NCI-H526 treated with DMSO at 0.1 percent for 48 hours (cell line): ENCODE data around the gene NTRK2.

Source experiments
- DNase-seq: peaks from one replicate; lab custom pipeline; 2025; lab: John Stamatoyannopoulos, UW

The NTRK2 gene

GRCh38 chr9:84974855-84975254 lies 305.3 kb downstream of the NTRK2 start:
- no peak for DNase-seq

- DNase-seq = no peak
These were observed 306.4 kb downstream of the NTRK2 start for GRCh38 chr9:84975926-84976325.

DNA sequence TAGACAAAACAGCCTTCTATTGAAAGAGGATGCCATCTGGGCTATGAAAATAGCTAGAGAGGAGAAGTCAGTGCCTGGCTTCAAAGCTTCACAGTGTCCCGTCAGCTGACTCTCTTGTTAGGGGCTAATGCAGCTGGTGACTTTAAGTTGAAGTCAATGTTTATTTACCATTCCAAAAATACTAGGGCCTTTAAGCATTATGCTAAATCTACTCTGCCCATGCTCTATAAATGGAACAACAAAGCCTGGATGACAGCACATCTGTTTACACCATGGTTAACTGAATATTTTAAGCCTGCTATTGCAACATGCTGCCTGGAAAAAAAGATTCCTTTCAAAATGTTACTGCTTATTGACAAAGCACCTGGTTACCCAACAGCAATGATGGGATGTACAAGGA lies 309.1 kb downstream of the NTRK2 start:
- no peak for DNase-seq

DNA sequence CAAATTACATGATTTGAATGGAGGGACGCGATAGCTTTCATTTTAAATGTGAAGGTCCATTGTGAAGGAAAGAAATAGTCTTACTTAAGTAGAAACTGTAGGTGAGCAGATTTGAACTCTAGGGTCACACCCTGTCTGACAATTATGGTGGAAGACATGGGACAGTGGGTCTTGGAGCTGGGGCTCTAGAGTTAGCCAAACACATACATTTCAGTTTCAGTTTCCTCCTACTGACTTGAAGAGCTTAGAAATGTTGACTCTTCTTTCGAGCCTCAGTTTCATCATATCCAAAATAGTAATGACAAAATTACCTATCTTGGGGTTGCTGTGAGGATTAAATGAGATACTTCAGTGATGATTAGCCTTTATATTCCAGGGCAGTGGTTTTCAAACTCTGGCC lies 314.2 kb downstream of the NTRK2 start:
- no peak for DNase-seq

DNA sequence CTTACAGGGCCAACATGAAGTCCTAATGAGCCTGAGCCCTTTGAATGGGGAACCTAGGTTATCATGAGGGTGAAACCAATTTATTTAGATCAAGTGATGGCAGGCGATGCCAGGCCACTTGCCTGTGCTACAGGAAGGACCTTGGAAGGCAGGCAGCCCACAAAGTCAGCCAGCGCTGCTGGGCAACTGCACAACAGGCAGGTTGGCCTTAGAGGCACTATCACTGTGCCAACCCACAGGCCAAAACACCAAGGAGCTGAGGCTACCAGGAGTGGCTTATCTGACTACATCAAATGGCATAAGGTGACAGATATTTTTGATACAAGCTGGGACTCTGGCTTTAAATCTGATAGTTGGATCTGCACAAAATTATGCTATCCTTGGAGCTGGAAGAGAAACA lies 319.1 kb downstream of the NTRK2 start:
- no peak for DNase-seq

- DNase-seq = no peak
These were observed 320.9 kb downstream of the NTRK2 start for GRCh38 chr9:84990416-84990815.

DNA sequence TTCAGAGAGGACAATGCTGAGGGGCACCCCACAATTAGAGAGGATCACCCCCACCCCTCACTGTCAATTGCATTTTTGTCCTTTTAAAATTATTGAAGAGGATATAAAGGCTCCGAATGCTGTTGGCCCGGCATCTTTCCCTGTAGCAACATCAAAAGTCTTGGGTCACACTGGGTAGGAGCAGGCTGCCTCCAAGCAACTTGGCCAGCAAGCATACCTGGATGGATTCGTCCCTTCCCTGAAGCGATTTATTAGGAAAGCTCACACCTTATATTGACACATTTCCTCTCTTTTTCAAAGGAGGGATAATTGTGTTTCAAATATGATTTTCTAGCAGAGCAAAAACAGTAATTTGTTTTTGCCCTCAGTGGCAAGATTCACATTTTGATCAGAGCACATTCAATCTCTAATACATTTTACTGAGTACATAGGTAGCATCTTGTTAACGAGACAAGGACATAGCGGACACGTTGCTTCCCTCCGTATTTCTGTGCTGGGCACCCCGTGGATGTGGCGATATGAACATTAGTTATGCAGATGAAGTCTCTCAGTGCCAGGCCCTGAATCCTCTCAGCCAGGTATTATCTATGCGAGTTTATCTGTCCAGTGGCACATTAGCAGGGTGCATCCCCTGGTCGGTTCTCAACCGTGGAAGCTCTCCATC lies 321.5 kb downstream of the NTRK2 start:
- DNase-seq = no peak

- DNase-seq = no peak
These were observed 322.0 kb downstream of the NTRK2 start for GRCh38 chr9:84991514-84991870.

GRCh38 chr9:84992381-84992780 lies 322.9 kb downstream of the NTRK2 start:
- no peak for DNase-seq

GRCh38 chr9:84993105-84993504 lies 323.6 kb downstream of the NTRK2 start:
- DNase-seq = no peak

DNA sequence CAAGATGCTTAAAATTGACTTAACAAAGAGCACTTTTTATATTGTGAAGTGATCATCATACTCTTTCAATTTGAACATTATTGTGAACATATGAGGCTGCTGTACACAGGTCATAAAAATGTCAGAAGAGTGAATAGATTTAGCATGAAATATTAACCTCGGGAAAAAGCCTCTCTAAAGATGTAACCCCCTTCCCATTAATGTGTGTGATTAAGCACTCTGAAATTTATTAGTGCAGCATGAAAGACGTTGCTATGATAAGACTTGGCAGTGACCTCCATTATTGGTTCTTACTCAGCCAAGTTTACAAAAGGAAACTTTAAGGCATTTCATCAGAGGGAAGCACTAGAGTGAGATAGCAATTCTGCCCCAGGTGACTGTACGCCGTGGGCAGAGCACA lies 326.5 kb downstream of the NTRK2 start:
- no peak for DNase-seq

DNA sequence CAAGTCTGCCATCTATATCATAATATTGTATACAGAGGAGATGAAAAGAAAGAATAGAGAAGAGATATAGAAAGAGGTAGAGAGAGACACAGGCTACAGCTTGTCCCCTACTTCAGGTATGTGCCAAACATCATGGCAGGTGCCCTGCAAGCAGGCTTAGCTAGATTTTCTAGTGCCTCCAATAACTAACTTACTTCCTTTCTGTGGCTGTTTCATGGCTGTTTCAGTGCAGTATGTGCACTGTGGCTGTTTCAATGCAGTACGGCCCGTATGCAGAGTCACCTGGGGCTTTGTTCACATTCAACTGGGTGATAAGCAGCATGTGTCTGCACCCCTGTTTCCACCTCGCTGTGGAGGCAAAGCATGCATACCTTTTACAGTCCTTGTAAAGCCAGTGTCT lies 327.2 kb downstream of the NTRK2 start:
- no peak for DNase-seq

- no peak for DNase-seq
These were observed 327.9 kb downstream of the NTRK2 start for GRCh38 chr9:84997472-84997871.

DNA sequence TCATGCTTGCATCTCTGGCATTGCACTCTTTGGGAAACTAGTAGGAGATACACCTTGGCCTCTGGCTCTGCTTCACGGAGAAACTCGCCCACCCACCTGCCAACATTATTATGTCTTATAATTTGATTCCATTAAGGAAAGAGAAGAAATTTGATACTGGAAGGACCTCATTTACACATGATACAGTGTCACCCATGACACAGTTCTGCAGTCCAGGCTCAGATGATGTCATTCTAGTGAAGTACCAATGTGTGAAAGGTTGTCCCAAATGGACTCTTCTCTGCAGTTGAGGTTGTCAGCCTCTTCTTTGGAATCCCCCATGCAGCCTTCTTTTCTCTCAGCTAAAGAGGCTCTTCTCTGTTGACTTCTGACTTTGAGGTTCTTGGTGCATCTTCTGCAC lies 329.1 kb downstream of the NTRK2 start:
- DNase-seq = no peak

DNA sequence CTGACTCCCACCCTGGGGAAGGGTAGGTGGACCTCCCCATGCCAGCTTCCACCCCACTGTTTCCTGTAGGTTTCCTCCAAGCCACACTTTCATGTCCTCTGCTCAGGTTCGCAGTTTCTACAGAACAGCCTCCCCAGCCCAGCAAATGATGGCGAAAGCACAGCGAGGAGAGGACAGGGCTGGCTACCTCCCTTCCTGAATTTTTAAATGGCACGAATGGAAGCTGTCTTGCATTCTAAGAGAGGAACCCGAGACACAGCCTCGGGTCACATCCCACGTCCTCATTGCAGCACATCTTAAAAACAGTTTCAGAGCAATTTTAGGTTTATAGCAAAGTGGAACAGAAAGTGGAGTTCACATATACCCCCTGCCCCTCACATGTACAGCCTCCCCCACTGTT lies 330.3 kb downstream of the NTRK2 start:
- DNase-seq = no peak

DNA sequence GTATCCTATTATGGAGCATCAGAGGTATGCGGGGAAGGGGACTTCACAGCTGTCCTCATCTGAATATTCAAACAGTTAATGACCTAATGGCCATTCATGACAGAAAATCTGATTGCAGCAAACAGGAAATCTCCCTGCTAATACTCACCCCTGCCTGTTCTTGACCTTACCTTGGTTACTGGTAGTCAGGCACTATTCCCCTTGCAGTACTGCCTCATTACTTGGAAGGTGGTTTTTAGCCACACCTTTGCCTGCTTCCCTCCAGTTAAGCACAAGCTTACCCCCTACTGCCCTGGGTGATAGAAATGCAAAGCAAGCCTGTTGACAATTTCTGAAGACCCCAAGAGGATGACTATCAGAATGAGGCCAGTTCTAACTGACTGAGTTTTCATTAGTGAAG lies 332.4 kb downstream of the NTRK2 start:
- no peak for DNase-seq

GRCh38 chr9:85004818-85005413 lies 335.4 kb downstream of the NTRK2 start:
- DNase-seq = no peak

- DNase-seq = no peak
These were observed 338.2 kb downstream of the NTRK2 start for GRCh38 chr9:85007748-85008147.

DNA sequence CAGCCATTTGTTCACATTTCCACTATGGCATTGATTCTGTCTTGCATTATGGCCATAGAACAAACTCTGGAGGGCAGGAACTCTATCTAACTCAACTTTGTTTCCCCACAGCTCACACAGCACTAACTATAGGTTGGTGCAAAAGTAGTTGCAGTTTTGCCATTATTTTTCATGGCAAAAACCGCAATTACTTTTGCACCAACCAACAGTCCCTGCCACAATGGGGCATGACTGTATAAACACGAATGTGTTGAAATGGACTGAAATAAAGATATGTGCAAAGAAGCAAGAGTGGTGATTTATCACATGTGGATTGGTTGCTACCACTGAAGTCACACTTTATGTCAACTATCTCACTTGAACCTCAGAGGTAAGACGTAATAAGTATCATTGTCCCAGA lies 338.7 kb downstream of the NTRK2 start:
- no peak for DNase-seq

GRCh38 chr9:85009251-85009650 lies 339.7 kb downstream of the NTRK2 start:
- no peak for DNase-seq

- DNase-seq = no peak
These were observed 344.2 kb downstream of the NTRK2 start for GRCh38 chr9:85013703-85014102.

DNA sequence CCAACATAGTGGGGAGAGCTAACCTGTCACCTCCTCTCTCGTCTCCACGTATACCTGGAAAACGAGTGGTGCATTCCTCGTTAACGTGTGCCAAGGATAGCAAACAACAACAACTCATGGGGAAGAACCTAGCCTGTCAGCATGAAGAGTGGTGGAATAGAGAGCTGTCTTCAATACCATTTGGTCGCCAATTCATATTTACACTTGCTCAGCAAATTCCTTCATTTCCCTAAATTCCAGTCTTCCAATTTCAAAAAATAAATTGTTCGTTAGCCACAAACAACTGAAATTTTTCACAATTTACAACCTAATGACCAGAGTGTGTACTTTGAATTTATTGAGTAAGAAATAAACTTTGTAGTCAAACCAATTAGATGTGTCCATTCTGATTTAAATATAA lies 344.8 kb downstream of the NTRK2 start:
- DNase-seq = no peak

DNA sequence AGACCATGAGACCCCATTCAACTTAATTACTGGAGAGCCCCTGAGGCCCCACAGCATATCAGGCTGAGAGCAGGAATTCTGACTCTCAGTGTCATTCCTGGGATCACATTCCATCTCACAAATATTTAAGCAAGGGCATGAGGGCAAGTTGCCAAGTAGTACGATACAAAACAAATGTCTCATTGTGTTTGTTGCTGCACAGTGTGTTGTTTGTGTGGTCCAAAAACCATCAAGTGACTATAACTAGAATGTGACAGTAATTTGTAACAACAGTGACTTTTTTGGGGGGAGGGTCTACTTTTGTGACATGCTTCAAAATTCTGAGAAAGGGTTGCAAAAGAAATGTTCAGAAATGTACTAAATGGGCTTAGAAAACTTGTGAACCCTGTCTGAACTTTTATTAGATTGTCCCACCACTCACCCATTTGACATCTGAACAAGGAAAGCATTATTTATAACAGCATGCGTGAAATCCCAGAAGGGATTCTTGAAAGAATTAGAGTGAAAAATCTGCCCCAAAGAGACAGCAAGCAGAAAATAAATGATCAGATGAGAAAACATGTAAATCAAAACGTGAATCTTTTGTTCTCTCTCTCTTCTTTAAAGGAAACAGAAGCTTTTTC lies 347.0 kb downstream of the NTRK2 start:
- no peak for DNase-seq

DNA sequence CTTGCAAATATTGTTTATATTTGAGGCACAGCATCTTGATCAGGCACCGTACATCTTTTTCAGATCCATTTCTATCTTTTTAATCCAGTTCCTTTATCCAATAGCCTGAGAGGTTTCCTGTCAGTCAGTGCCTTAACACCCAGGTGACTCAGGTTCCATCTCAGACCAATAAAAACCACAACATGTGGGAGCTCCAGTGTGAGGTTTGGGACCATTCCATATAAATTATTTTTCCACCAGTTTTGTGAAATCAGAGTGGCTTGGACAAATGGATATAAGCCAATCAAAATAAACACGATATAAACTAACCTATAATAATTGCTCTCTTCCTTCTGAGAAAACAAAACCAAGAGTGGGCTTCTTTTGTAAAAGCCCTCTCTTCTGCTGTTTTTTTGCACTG lies 351.3 kb downstream of the NTRK2 start:
- DNase-seq = no peak
